HT-29 (cell line): ENCODE data around the gene METTL9. TPM values are rescaled to one million over a fixed set of nuclear protein-coding genes. Genes with fewer than 3 reads are reported as not detected.
"Not testable (repeated sequence)": the region's sequence is repeated elsewhere in the genome, so short reads cannot be mapped to it uniquely, and the experiment has no call there.

Source experiments
- DNase-seq: peaks from one replicate; pipeline ENCODE4 v3.0.0-alpha.2; 2015; ENCODE audit warnings: low spot score
- total RNA-seq: library from RNA; depleted of rRNA; stranded (reverse); fragments of >200 nt; shearing (Covaris generic); gene quantifications from 2 replicates; pipeline ENCODE4 v1.2.3, GENCODE V29; 2014

Gene METTL9
- total RNA-seq, 1 experiment from 2014 or later = 120 TPM

DNA sequence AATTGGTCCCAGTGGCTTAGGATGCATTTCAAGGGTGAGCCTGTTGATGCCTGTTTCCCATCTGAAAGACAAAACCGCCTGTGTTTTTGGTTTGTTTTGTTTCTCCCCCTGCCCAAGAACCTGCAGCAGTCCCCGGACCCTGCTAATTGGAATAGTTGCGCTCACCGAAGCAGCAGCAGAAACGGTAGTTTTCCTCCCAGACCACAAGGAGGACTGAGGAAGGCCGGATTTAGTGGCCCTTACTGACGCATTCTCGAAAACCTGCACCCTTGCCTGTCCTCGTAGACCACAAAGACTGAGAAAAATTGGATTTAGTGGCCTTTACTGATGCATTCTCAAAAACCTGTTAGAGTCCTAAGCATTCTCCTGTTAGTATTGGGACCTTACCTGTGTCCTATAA is 36.3 kb downstream of the METTL9 start:
- DNase-seq = not testable (repeated sequence)

- no peak for DNase-seq
Measured at GRCh38 chr16:21637032-21637968, 37.9 kb downstream of the METTL9 start.

DNA sequence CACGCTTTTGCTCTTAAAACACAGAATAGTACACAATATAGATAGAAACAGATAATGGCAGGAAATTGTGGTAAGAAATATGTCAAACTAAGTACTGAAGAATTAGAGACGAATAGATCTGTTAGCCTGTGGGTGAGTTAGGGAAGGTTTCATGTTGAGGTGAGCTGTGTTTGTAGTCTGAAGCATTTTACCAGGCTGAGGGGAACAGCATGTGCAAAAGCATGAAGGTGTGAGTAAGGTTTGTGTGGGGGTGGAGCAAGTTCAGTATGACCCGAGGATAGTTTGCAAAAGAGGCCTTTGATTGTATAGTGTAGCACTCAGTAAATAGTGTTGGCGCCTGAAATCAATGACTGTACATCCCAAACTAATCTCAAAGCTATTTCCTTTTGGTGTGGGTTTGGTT is 39.2 kb downstream of the METTL9 start:
- DNase-seq = no peak

- no peak for DNase-seq
Measured at GRCh38 chr16:21639493-21639892, 40.1 kb downstream of the METTL9 start.

- DNase-seq = no peak
Measured at GRCh38 chr16:21641916-21642315, 42.5 kb downstream of the METTL9 start.

GRCh38 chr16:21642861-21643260 is 43.5 kb downstream of the METTL9 start:
- no peak for DNase-seq

DNA sequence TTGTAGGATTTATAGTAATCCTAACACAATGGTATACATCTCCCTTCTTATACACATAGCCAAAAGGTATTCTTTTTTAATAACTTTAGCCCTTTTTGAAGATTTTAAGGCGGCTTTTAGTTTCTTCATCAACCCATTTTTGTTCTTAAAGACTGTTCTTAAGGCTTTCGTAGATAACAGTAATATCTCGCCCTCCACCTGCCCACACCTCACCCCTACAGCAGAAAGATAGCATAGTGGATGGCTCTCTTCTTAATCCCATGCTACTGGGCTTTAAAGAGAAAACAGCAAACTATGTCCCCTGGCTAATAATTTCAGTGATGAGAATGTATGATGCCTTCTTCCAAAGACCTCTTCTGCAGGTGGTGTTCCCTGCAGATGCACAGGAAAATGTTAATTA is 44.4 kb downstream of the METTL9 start:
- no peak for DNase-seq

- DNase-seq = no peak
Measured at GRCh38 chr16:21644674-21645073, 45.3 kb downstream of the METTL9 start.

DNA sequence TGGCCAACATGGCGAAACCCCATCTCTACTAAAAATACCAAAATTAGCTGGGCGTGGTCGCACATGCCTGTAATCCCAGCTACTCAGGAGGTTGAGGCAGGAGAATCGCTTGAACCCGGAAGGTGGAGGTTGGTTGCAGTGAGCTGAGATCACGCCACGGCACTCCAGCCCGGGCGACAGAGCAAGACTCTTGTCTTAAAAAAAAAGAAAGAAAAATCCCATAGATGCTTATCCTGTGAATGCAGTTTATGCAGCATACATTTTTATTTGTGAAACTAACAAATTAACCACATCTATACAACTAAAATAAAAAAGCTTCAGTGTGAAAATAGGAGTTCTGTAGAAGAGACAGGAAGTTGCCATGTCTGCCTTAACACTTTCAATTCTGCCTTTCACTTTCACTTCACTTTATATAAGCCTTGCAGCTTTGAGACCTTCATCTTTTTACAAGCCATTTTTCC is 45.9 kb downstream of the METTL9 start:
- DNase-seq = no peak

- no peak for DNase-seq
Measured at GRCh38 chr16:21646091-21646490, 46.7 kb downstream of the METTL9 start.

GRCh38 chr16:21646721-21647561 is 47.6 kb downstream of the METTL9 start:
- no peak for DNase-seq

DNA sequence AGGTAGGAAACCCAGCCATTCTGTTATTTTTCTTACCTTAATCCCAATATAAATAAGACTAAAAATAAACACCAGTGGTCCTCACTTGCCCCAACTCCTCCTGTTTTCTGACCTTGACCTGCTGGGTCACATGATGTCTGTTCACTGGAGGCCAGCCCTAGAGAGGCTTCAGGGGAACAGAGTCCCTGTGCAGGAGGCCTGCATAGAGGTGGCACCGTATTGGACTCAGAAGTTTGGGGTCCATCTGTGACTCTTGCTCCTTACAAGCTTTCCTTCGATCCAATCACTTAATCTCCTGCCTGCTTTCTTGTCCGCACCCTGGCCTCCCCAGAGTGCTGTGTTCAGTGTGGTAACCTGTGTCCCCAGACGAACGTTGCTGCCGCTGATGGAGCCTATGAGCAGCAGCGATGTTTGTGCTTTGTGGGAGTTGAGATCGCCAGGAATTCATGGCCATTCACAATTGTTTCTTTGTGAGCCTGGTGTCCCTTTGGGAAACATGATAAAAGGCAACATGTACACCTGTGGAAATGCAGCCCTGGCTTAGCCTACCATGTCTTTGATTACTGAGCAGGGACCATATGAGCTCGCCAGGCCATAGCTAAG is 48.3 kb downstream of the METTL9 start:
- DNase-seq = no peak

DNA sequence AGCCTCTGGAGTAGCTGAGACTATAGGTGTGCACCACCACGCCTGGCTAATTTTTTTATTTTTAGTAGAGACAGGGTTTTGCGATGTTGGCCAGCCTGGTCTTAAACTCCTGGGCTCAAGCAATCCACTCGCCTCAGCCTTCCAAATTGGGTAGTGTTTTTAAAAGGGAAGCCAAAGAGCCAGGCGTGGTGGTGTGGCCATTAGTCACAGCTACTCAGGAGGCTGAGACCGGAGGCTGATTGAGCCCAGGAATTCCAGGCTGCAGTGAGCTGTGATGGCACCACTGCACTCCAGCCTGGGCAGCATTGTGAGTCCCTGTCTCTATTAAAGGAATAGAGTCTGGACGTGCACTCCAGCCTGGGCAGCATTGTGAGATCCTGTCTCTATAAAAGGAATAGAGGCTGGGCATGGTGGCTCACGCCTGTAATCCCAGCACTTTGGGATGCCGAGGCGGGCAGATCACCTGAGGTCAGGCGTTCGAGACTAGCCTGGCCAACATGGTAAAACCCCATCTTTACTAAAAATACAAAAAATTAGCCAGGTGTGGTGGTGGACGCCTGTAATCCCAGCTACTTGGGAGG is 50.5 kb downstream of the METTL9 start:
- not testable (repeated sequence) for DNase-seq

DNA sequence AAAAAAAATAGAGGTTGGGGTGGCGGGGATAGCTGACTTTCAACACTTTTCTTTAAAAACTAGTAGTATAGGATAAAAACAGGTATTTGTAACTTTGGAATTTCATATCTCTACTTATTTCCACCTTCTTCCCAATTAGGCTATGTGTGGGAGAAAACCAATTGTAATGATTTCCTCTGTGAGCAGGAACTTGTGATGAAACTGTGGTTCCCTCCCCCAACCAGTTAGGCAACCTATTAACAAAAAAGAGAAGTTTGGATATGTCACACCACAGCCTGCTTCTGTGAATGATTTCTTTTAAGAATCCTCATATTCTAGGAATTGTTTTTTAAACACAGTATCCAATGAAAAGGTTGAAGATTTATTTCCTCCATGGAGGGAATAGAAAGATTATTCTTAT is 51.1 kb downstream of the METTL9 start:
- no peak for DNase-seq

DNA sequence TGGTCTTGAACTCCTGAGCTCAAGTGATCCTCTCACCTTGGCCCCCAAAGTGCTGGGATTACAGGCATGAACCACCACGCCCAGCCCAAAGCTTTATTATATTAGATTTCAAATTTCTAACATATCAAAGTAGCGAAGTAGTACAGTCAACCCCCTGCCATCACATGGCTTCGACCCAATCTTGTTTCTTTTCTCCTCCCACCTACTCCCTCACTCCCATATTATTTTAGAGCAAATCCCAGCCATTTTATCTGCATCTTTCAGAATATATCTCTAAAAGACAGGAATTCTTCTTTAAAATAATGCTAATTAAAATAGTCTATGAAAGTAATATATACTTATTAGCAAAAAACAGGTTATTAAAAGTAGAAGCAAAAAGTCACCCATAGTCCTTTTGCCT is 52.1 kb downstream of the METTL9 start:
- no peak for DNase-seq

- no peak for DNase-seq
Measured at GRCh38 chr16:21652453-21652852, 53.1 kb downstream of the METTL9 start, which contains the start of gene IGSF6. Gene IGSF6, minus strand, starts transcription at chr16:21652608. Its CDS starts 10 bp downstream, at chr16:21652598.

DNA sequence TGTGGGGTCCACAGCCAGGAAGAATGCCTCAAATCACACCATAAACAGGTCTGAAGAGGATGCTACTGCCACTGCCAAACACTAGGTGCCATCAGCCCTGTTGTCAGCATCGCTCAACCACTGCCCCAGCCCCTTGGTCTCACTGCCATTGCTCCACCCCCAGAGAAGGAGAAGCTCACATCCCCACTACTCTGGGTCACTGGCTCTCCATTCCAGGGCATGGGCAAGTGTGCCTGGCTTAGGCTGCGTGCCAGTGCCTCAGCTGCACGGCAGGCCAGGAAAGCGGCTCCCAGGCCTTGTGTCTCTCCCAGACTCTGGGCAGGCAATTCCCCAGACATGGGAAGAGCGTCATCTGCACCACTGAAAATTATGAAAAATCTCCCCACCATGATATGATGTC is 54.2 kb downstream of the METTL9 start:
- no peak for DNase-seq

- no peak for DNase-seq
Measured at GRCh38 chr16:21654466-21654865, 55.1 kb downstream of the METTL9 start.

DNA sequence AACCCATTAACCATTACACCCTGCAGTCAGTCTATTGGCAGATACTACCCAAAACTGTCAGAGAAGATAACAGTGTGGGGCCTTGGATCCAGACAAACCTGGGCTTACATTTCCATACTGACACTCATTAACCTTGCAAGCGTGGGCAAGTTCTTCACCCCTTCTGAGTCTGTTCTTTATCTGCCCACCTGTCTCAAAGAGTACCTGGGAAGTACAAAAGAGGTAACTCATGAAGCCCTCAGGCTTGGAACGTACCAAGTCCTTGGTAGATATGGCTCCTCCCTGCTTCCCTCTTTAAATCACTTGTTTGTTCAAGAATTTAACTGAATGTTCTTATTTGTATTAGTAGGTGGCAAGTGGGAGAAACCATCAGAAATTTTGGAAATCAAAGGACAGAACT is 55.5 kb downstream of the METTL9 start:
- no peak for DNase-seq

DNA sequence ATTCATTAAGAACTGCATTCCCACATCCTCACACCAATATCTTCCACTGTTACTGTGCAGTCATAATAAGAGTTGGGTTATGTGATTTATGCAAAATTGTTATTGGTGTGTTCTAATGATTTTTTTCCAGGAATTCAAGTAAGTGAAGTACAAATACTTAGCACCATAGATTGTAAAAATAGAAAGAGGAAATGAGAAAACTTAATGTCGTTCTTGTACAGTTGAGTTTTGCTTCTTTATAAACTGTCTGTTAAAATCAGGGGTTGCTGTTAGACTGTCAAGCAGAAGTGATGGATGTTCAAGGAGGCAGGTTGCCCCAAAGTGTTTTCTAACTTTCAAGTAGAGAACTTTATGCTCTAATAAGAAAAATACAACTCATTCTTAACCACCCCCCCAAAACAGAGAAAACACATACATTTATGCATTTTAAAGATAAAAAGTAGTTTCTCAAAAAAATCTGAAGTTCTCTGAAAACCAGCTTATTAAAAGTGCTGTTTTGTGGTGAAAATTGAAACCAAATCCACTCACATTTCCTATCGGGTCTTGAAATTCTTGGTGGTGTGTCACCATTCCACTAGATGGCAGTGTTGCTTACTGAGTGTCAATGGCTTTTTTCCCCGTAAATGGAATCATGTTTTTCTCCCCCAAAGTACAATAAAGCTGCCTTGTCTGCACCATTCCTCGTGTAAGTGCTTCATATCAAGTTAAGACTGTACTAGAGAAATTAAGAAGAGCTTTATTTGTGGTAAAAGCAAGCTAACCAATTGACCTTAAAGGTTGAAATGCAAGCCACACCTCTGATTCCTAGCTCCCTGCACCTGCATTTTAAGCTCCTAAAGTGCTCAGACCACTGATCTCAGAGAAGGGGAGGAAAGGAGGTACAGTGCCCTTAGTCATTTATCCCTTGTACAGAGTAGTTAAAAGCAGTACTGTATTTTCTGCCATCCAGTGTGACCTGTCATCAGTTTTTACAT is 57.7 kb downstream of the METTL9 start:
- DNase-seq = peak; percentile 59
